HK-2 (cell line): ENCODE results near the gene MINDY2.
"Not testable (repeated sequence)": the region's sequence is repeated elsewhere in the genome, so short reads cannot be mapped to it uniquely, and the experiment has no call there.

Source experiments
- DNase-seq: peaks from one replicate; pipeline ENCODE4 v3.0.0-alpha.2; 2018; ENCODE audit not compliant: unreplicated experiment

Gene MINDY2

DNA sequence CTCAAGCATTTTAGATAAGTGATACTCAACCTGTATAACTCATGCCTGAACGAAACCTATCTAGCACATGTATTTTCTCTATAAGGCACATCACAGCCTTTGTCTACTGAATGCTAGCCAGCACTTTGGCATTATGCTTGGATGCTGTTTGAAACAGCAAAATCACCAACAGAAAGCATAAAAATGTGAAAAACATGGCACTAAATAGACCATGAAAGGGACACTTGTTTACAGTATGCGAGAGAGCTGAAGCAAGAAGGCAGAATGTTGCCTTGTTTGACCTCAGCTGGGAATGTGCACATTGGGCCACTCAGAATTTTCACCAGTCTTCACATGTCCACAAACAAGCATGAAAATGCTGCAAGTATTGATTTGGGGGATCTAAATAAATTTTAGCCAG, 59.5 kb downstream of the MINDY2 start:
- DNase-seq, result no peak

DNA sequence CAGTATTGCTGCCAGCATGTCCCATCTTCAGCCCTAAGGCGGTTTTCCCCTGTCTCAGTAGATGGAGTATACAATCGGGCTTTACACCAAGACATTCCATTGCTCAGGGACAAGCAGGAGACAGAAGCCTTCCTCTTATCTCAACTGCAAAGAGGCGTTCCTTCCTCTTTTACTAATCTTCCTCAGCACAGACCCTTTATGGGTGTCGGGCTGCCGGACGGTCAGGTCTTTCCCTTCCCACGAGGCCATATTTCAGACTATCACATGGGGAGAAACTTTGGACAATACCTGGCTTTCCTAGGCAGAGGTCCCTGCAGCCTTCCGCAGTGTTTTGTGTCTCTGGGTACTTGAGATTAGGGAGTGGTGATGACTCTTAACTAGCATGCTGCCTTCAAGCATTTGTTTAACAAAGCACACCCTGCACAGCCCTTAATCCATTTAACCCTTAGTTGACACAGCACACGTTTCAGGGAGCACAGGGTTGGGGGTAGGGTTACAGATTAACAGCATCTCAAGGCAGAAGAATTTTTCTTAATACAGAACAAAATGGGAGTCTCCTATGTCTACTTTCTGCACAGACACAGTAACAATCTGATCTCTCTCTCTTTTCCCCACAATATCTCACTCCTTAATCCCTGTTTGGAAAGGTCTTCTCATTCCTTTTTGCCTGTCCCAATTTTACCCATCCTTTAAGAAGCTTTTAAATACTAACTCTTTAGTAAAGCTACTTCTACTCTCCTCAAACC, 62.8 kb downstream of the MINDY2 start:
- not testable (repeated sequence) for DNase-seq

GRCh38 chr15:58839485-58839884, 68.4 kb downstream of the MINDY2 start:
- no peak for DNase-seq

DNA sequence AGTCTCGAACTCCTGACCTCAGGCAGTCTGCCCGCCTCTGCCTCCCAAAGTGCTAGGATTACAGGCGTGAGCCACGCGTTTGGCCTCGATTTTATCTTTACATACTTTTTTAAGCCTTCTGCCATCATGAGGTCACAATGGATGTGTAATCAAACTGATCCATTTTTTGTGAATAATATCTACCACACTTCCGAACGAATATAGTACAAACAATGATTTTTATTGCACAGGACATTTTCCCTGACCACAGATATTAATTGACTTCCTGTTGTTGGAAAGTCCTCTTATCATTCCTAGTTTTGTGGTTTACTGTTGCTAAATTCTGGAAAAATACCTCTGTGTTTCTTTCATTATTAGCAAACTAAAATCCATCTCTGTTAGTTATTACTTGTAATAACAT, 68.9 kb downstream of the MINDY2 start:
- DNase-seq, result no peak

DNA sequence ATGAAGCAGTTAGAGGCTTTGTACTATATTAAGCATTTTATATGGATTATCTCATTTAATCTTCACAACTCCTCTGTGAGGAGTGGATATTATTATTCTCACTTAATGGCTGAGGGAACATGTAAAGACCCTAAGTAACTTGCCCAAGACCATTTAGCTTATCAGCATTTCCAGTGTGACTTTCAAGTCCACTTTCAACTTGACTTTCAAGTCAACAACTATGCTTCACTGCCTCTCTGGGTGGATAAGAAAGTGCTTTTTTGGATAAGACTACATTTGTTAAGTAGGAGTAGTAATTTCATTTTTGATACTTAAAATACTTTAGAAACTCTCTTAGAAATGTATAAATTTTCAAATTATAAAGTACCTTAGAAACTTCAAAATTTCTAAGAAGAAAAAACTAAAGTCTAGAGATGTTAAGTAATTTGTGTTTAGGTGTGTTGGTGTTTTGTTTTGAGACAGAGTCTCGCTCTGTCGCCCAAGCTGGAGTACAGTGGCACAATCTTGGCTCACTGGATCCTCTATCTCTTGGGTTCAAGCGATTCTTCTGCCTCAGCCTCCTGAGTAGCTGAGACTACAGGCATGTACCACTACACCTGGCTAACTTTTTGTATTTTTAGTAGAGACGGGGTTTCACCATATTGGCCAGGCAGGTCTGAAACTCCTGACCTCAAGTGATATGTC, 71.8 kb downstream of the MINDY2 start:
- DNase-seq, result no peak

GRCh38 chr15:58851205-58851604, 80.1 kb downstream of the MINDY2 start:
- not testable (repeated sequence) for DNase-seq

- no peak for DNase-seq
Measured at GRCh38 chr15:58852347-58852746, 81.2 kb downstream of the MINDY2 start.

DNA sequence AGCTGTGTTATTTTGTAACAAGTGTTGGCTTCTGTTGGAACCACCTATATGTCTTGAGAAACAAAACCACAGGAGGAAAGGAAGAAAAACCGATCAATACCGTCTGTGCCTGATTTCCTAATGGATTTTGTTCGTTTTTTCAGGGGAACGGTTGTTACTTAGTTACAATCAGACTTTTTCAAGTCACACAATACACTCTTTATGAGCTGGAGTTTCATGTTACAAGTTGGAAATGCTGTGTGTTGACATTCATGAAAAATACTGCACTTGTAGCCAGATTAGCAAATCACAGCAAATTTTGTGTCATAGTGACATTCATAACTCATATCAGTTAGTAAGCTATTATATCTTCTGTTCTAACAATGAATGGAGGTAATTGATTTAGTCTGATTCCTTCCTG, 83.5 kb downstream of the MINDY2 start:
- DNase-seq, result no peak

- DNase-seq, result no peak
Measured at GRCh38 chr15:58856086-58856485, 85.0 kb downstream of the MINDY2 start.

DNA sequence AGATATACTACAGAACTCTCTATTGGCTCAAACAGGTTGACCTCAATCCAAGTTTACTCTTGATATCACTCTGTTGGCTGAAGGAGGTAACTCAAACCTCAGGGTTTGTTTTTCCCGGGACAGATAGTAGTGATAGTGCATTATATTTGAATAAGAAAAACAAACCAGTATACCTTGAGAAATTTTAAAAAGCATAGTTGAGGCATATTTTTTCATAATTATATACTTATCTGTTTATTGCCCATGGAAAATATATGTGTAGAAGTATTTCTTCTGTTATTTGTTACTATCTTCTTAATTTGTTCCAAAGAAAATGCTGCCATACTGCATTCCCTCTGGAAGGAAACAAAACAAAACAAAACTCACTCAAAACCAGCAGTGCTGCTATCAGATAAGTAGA, 85.5 kb downstream of the MINDY2 start:
- not testable (repeated sequence) for DNase-seq

DNA sequence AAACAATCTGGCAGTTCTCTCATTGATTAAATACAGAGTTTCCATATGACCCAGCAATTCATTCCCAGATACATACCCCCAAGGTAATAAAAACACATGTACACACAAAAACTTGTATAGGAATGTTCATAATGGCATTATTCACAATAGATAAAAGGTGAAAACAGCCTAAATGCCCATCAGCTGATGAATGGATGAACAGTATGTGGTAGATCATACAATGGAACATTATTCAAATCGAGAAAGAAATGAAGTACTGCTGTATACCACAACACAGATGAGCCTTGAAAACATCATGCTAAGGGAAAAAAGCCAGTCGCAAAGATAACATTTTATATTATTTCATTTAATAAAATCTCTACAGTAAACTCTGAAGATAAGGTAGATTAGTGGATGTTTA, 91.2 kb downstream of the MINDY2 start:
- DNase-seq, result no peak

DNA sequence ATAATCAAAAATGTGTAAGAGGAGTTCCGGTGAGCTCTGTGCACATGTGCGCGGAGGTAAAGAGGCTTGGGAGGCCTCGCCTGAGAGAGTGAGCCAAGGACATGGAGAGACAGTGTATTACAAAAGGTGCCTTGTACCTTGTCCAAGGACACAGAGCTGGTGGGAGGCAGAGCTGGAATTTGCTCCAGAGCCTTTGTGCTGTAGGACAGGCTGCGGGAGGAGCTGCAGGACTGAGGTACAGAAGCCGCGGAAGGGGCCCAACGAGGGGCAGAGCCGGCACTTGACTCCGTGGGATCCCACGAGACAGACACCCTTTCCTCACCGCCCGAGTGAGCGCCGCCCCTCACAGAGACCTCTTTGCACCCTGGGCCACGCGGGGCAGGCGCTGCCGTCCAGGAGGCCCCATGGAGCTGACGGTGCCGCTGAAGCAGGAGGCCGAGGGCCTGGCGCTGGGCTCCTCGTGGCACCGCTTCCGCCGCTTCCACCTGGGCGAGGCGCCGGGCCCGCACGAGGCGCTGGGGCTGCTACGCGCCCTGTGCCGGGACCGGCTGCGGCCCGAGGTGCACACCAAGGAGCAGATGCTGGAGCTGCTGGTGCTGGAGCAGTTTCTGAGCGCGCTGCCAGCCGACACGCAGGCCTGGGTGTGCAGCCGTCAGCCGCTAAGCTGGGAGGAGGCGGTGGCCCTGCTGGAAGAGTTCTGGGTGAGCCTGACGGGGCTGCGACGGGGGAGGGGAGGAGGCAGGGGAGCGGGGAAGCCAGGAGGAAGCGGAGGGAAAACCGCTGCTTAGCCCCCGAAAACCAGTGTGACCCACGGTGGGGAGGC, 93.7 kb downstream of the MINDY2 start:
- DNase-seq, result peak; percentile 72

- peak; percentile 62 for DNase-seq
Measured at GRCh38 chr15:58865425-58865880, 94.4 kb downstream of the MINDY2 start.

DNA sequence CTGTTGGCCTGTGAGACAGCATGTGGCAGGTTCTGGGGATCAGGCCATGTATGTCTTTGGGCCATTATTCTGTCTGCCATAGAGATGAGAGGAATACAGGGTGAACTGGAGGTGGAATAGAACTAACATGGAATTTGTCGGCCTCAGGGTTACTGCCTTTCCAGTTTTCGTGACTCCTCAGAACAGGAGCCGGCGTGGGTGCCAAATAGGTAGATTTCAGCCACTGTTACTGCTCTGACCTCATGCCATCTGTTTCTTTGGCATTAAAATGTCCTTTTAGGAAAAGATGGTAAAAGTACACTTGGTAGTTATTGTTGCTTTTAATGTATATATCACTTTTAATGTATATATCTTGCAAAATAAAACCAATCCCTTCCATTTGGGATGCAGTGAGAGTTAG, 96.8 kb downstream of the MINDY2 start:
- no peak for DNase-seq

GRCh38 chr15:58870451-58870850, 99.3 kb downstream of the MINDY2 start:
- DNase-seq, result no peak

GRCh38 chr15:58873267-58873666, 102.2 kb downstream of the MINDY2 start:
- no peak for DNase-seq

DNA sequence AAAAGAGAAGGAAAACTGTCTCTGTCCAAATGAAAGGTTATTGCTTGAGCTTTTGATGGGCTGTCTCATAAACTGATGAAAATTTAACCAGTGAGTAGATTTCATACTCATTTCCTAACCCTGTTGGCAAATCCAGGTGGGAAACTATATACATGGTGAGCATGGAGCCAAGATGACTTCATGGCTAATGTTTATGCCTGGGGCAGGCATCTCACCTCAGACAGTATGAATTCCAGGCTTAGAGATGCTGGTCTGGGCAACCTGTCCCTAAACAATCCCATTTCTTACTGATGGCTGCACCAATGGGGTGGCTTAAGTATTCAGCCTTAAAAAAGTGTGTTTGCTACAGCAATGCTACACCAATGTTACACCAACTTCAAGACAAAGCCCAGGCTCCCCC, 104.2 kb downstream of the MINDY2 start:
- no peak for DNase-seq

DNA sequence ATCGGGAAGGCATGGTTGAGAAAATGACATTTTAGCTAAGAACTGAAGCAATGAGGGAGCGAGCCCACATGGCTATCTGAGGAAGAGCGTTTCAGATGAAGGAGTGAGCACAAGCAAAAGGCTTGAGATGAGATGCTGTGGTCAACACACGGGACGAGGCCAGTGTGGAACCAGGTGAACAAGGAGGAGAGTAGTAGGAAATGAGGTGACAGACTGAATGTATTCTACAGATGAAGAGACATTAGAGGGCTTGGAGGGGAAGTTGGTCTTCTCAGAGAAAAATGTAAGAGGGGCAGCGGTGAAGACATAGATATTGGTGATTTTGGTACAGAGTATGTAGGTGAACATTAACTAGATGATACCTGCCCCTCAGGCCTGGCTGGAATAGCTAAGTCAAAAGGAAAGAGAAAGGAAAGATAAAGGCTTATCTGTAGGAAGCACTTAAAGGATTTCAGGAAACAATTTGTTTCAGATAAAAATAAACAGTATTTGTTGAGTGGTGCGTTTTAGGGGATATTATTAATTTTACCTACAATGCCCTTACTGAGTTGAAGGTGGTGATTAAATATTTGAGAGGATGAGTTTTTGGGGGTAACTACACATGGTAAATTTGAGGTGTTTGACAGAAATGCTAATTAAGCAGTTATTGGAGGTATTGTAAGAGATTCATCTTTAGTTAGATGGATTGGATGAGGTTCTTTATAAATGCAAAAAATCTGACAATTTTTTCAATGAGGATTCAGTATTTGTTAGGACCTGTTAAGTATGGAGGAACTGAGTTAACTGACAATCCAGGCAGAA, 105.4 kb downstream of the MINDY2 start:
- DNase-seq, result no peak

GRCh38 chr15:58877999-58878825, 107.1 kb downstream of the MINDY2 start:
- DNase-seq, result no peak

DNA sequence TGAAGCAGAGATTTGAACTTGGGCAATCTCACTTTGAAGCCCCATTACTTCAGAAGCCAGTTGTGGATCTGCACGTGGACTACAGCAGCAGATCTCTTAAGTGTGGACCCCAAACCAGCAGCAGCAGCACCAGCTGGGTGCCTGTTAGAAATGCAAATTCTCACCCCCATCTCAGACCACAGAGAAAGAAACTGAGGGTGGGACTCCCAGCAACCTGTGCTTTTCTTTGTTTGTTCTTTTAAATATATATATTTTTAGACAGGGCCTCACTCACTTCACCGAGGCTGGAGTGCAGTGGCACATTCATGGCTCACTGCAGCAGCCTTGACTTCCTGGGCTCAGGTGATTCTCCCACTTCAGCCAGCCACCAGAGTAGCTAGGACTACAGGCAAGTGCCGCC, 109.2 kb downstream of the MINDY2 start:
- no peak for DNase-seq

DNA sequence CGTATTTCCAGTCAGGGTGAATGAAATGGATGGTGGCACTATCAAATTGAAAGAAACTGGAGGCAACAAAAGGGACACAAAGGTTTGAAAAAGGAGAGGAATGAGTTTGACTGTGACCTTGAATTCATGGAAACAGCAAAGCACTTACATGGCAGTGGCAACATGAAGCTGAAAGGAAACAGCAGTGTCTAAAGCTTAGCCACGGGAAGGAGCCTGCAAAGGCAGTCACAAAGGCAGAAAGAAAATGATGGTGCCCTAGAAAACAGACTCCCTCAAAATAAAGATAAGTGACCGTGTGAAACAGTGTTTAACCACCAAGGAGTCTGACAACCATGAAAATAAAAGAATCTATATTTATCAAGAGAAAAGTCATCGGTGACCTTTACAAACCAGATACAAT, 111.1 kb downstream of the MINDY2 start:
- no peak for DNase-seq
